Stimulated activated CD4-positive, alpha-beta T cell treated with anti-CD3 and anti-CD28 coated beads, Interleukin-4, amount 100 ng/mL, for 4 hours (primary cell): ENCODE results near the gene PDE11A.

Experiments
- DNase-seq, 2 experiments: peaks; one replicate each; pipeline ENCODE4 v3.0.0-alpha.2; 2020

Gene PDE11A

DNA sequence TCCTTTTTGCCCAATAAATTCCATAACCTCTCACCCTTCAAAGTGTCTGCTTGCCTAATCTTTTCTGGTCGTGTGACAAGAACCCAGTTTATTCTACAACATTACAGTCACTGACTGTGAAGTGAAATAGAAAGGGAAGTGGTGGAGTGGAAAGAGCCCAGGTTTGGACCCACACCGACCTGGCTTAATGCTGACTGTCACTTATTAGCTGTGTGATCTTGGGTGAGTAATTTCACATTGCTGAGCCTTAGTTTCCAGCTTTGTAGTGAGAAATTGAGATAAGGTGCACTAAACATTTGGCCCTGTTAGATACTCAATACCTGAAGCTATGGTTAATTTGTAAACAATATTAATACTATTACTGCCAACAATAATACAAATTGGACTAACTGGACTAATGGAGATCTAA lies 388.9 kb downstream of the PDE11A start:
- no peak for DNase-seq

DNA sequence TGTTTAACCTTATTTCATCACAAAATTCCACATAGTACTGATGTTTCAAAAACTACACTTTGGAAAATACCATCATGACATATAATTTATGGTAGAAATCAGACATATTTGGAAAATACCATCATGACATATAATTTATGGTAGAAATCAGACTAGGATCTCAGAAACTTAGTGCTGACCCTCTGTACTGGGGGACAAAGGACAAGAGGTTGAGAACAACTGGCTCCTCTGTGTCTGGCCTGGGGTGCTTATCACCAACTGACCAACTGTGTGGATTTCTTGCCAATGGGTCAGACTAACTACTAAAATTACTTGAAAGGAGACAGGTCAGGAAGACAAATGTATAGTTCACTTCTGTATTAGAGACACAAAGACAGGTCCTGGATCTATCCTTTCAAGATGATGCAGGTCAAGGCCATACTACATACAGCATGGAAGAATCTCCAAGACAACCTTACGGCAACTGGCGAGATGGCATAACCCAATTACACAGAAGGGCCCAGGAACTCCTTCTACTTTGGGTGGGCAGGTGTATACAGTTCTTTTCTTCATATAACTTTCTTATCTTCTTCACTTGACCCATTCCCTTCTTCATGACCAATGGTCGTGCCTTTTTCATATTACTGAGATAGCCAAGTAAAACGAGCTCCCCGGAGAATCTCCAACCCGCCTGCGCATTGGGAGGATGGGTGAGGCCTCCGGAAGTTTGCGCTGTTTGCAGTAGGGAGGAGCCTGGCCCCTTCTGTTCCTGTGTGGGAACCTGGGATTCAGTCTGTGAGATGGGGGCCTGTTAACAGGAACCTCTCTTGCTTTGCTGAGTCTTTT lies 389.5 kb downstream of the PDE11A start:
- no peak for DNase-seq

DNA sequence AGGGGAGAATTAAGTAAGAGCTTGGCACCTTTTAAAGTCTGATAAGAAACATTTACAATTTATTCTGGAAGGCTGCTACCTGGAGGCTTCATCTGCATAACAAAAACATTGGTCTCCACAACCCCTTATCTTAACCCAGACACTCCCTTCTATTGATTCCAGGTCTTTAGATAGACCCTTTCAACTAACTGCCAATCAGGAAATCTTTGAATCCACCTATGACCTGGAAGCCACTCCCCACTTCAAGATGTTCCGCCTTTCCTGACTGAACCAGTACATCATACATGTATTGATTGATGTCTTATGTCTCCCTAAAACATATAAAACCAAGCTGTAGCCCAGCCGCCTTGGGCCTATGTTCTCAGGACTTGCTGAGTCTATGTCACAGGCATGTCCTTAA lies 390.6 kb downstream of the PDE11A start:
- no peak for DNase-seq

DNA sequence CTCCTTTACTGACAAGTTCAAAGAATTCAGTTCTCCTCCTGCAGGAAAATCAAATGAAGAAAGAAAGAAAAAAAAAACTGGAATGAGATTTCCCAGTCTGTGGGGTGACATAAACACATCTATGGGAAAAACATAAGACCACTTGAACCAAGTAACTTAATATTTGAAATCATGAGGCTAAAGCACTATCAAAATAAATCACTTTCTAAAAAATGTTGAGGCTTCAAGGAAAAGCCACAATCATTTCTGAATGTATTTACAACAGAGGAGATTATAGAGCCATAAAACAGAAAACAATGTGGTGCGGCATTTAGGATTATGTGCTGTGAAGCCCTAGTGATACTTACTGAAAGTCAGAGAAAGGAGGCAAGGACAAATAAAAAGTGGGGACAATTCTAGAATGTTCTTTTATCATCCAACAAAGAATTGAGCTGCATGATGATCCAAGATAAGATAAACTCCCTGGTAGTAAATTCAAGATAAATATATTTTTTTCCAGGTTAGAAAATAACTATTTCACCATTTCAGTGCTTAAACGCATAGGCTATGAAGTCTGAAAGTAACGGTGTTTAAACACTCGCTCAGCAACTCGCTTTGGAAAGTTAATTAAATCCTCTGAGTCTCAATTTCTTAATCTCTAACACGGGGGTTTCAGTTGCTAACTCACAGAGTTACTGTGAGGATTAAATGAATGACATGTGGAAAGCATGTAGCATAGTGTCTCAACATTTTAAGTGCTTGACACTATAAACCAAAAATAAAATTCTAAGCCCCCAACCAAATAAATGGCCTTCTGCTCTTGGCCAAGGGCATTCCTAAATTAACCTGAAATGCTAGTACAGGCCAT lies 391.5 kb downstream of the PDE11A start:
- DNase-seq: no peak

GRCh38 chr2:177679611-177680605 lies 392.7 kb downstream of the PDE11A start:
- no peak for DNase-seq

DNA sequence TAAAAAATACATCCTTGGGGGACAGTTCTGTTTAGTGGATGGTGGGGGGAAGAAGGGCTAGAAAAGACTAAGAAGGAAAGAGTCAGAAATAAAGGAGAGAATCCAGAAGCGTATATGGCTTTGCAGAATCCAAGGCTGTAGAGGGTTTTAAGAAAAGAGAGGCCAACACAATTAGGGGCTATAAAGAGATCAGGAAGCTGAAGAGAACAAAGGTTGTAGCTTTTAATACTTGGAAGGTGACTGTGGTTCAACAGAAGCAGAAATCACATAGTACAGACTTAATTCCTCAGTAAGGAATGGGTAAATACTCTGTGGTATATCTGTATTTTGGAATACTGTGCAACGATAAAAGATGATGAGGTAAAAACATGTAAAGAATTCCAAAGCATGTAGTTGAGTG lies 393.6 kb downstream of the PDE11A start:
- DNase-seq: no peak

GRCh38 chr2:177676636-177677035 lies 395.9 kb downstream of the PDE11A start:
- DNase-seq: no peak

DNA sequence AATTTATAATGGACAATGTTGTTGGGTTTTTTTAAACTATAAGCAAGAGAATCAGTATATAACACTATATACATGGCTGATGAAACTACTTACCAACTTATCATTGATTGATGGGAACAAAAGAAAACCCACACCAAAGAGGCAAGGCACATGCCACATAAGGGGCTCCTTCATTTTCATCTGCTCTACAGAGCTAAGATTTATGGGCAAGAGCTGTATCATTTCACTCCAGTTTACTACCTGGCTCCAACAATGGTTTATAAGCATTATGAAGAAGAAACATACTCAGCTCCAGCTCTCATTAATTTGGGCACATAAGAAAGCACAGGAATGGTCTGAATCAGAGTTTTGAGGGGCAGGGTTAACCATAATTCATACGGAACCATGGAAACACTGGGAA lies 396.8 kb downstream of the PDE11A start:
- no peak for DNase-seq

GRCh38 chr2:177675350-177675821 lies 397.2 kb downstream of the PDE11A start:
- no peak for DNase-seq

DNA sequence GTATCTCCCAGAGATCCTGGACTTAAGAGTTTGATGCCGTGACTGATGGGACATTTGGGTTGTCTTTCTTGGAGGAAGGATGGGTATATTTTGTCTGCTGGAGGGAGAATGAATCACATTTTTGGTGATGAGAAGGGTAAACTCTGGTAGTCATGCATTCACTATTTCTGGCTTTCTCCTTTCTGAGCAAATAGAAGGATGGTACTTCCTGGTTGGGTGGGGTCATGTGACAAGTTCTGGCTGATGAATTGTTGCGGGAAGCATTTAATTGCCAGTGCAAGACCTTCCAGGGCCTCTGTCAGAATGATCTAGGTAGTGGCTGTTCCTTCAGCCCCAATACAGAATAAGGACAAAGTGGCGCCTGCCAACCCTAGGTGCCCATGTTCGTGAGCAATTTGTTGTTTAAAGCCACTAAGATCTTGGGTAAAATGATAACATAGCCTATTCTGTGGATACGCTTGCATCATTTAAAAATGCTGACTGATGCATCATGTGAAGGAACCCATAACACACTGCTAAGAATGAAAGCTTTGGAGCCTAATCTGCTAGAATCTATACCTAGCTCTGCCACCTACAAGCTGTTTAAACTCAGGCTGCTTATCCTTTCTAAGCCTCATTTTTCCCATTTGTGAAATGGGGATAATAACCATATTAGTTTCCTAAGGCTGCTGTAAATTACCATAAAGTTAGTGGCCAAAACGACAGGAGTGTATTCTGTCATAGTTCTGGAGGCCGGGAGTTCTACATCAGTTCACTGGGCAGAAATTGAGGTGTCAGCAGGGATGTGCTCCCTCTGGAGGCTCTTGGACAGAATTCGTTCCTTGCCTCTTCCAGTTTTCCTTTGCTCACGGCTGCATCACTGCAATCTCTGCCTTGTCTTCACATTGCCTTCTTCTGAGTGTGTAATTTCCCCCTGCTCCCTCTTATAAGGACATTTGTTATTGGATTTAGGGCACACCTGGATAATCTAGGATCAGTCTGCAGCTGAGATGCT lies 398.7 kb downstream of the PDE11A start:
- no peak for DNase-seq

DNA sequence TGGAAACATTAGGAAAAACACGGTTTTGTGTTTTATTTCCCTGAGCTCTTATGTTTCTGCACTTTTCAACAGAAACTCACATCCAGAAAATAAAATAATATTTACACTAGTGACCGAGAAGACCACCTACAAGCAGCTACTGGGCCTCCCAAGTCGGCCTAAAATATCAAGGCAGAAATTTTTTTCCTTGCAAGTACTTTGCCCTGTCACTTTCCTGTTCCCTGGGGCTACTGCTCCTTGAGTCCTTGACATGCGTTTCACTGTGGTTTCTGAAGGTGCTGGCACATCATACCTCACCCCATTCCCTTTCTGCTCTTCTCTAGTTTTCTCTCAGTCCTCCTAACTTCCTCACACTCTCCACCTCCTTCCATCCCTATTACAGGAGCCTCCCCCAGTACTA lies 400.9 kb downstream of the PDE11A start:
- DNase-seq: no peak

- no peak for DNase-seq
These were observed 401.6 kb downstream of the PDE11A start for GRCh38 chr2:177670791-177671535.

- no peak for DNase-seq
These were observed 402.8 kb downstream of the PDE11A start for GRCh38 chr2:177669625-177670330.

DNA sequence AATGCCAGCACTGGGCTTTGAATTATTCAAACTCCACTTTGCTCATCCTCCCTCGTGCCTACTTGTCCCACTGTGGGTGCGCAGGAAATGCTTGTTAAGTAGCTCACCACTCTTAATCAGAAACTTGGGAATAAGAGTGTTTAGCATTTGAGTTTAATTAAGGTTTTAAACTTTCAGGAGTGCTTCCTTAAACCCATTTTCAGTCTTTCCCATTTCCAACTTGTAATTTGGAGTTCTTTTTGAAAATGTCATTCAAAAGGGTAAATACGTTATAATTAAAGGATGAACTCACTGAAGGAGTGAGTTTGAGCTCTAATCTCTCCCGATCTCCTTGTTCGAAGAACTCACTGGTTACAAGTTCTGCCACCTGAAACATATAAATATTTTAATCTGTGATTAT lies 403.4 kb downstream of the PDE11A start:
- DNase-seq: no peak

DNA sequence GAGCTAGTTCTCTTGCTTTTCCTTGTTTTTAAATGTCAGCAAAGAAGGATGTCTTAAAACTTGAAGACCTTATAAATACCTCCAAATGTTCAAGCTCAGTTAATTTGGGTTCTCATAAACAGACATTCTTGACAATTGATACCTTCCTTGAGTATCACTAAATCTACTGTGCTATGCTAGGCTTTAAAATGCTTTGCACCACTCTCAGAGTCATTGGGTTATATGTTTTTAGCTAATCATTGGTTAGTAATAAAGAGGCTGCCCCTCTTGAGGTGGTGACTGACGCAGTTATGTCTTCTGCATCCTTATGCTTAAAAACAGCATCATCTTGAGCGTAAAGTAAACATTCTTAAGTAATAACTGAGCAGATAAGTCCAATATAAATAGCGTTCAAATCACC lies 404.0 kb downstream of the PDE11A start:
- no peak for DNase-seq

- DNase-seq: no peak
These were observed 405.0 kb downstream of the PDE11A start for GRCh38 chr2:177667626-177668025.

GRCh38 chr2:177666408-177666807 lies 406.2 kb downstream of the PDE11A start:
- DNase-seq: no peak

- no peak for DNase-seq
These were observed 406.6 kb downstream of the PDE11A start for GRCh38 chr2:177665948-177666347.

- DNase-seq: no peak
These were observed 407.2 kb downstream of the PDE11A start for GRCh38 chr2:177665328-177665727.

GRCh38 chr2:177662895-177663294 lies 409.7 kb downstream of the PDE11A start:
- DNase-seq: no peak
